CD4-positive, CD25-positive, alpha-beta regulatory T cell (primary cell): ENCODE measurements around the gene ZEB1. TPM values are rescaled to one million over a fixed set of nuclear protein-coding genes. Genes with fewer than 3 reads are reported as not detected.

Experiments
- ATAC-seq, 2 donors: fragments of 150-1000 bp; cut with Tn5 transposase; one replicate each; pipeline ENCODE4 v1.10.0; 2021; ENCODE audit warnings: low read depth in 2 of 2, moderate number of reproducible peaks in 2 of 2, moderate library complexity in 1 of 2
- DNase-seq, 3 donors: peaks; one replicate each; pipeline versions ENCODE4 v3.0.0 to v3.0.0-alpha.2; 2012 to 2022; ENCODE audit warnings: mixed read lengths in 1 of 3
- H3K27ac ChIP-seq: one replicate; pipeline ENCODE4 v1.7.0; 2013; ENCODE audit warnings: mild to moderate bottlenecking, low read length; ENCODE audit not compliant: insufficient read depth, poor library complexity, severe bottlenecking
- H3K27me3 ChIP-seq: one replicate; pipeline ENCODE4 v1.7.0; 2013; ENCODE audit warnings: low read length; ENCODE audit not compliant: control insufficient read depth, insufficient read depth
- H3K36me3 ChIP-seq: one replicate; pipeline ENCODE4 v1.7.0; 2013; ENCODE audit warnings: mild to moderate bottlenecking, low read length, moderate library complexity; ENCODE audit not compliant: control insufficient read depth, insufficient read depth
- H3K4me1 ChIP-seq: 2 replicates; pipeline ENCODE4 v1.7.0; 2013; ENCODE audit warnings: mild to moderate bottlenecking, low read length; ENCODE audit not compliant: insufficient read depth, control insufficient read depth, poor library complexity, severe bottlenecking
- H3K4me3 ChIP-seq: one replicate; pipeline ENCODE4 v1.7.0; 2013; ENCODE audit warnings: low read depth, mild to moderate bottlenecking, low read length, moderate library complexity
- H3K9me3 ChIP-seq, 2 experiments: 1 replicate in 1 of 2; 2 replicates in 1 of 2; pipeline ENCODE4 v1.7.0; 2013; ENCODE audit warnings: low read length in 2 of 2, mild to moderate bottlenecking in 1 of 2, moderate library complexity in 1 of 2; ENCODE audit not compliant: control insufficient read depth in 2 of 2
- H3K27ac Mint-ChIP-seq, 3 donors: one replicate each; pipeline ENCODE4 v1.8.0; 2020 to 2022; ENCODE audit warnings: mild to moderate bottlenecking in 3 of 3, mixed read lengths in 3 of 3, moderate library complexity in 2 of 3
- H3K27me3 Mint-ChIP-seq: one replicate; pipeline ENCODE4 v1.8.0; 2022; ENCODE audit warnings: mild to moderate bottlenecking, mixed read lengths
- H3K36me3 Mint-ChIP-seq: one replicate; pipeline ENCODE4 v1.8.0; 2020; ENCODE audit warnings: mixed read lengths
- H3K4me1 Mint-ChIP-seq, 4 donors: one replicate each; pipeline ENCODE4 v1.8.0; 2020 to 2022; ENCODE audit warnings: mixed read lengths in 4 of 4, mild to moderate bottlenecking in 1 of 4
- H3K4me3 Mint-ChIP-seq, 4 donors: one replicate each; pipeline ENCODE4 v1.8.0; 2020 to 2022; ENCODE audit warnings: mild to moderate bottlenecking in 4 of 4, mixed read lengths in 4 of 4, moderate library complexity in 3 of 4
- H3K9me3 Mint-ChIP-seq, 7 donors: one replicate each; pipeline ENCODE4 v1.8.0; 2020 to 2022; ENCODE audit warnings: mixed read lengths in 7 of 7, mild to moderate bottlenecking in 3 of 7, moderate library complexity in 2 of 7
- polyA plus RNA-seq, 4 donors: library from polyadenylated mRNA; unstranded; fragments of 300-500 nt; fragmentation: Illumina TruSeq; gene quantifications; one replicate each; pipeline ENCODE4 v1.2.3, GENCODE V29; 2021
- total RNA-seq: library from RNA; stranded (reverse); gene quantifications from one replicate; pipeline ENCODE4 v1.2.3, GENCODE V29; 2022

ZEB1 gene
- total and polyA plus RNA-seq, 5 donors from 2014 or later: 26.2 to 150 (median 30.8) TPM

GRCh38 chr10:31524460-31524859 is 205.4 kb downstream of the ZEB1 start:
- Histone ChIP-seq H3K9me3 (no peaks in the 10 kb centered on the region), H3K27me3 (no peaks in the 10 kb centered on the region), H3K27ac (no peak overlapping the region), H3K36me3 (peaks cover 78% of the 10 kb centered on the region), H3K4me1 (no peaks in the 10 kb centered on the region), H3K4me3 (no peak overlapping the region)
- H3K27ac Mint-ChIP-seq: peak overlapping the region in 1 of 3 donors; percentile 16
- DNase-seq (no peak), ATAC-seq (no peak)
- H3K9me3 Mint-ChIP-seq: peaks cover 0 to 4% (median 0%) of the 10 kb centered on the region in 7 donors
- peaks cover 0 to 9% (median 3%) of the 10 kb centered on the region in 4 donors for H3K4me1 Mint-ChIP-seq
- H3K36me3 Mint-ChIP-seq: peaks cover 70% of the 10 kb centered on the region
- H3K27me3 Mint-ChIP-seq: no peaks in the 10 kb centered on the region
- no peak overlapping the region for H3K4me3 Mint-ChIP-seq

GRCh38 chr10:31526178-31526577 is 207.2 kb downstream of the ZEB1 start:
- Histone ChIP-seq H3K27ac (no peak overlapping the region), H3K36me3 (peaks cover 62% of the 10 kb centered on the region), H3K4me3 (no peak overlapping the region), H3K4me1 (no peaks in the 10 kb centered on the region), H3K9me3 (no peaks in the 10 kb centered on the region), H3K27me3 (no peaks in the 10 kb centered on the region)
- no peak overlapping the region for H3K27ac Mint-ChIP-seq
- no peaks in the 10 kb centered on the region for H3K9me3 Mint-ChIP-seq
- H3K4me1 Mint-ChIP-seq: peaks cover 0 to 16% (median 6%) of the 10 kb centered on the region in 4 donors
- ATAC-seq (no peak), DNase-seq (no peak)
- H3K36me3 Mint-ChIP-seq: peaks cover 53% of the 10 kb centered on the region
- H3K27me3 Mint-ChIP-seq: no peaks in the 10 kb centered on the region
- no peak overlapping the region for H3K4me3 Mint-ChIP-seq

GRCh38 chr10:31526681-31527080 is 207.7 kb downstream of the ZEB1 start:
- Mint-ChIP-seq H3K36me3 (peaks cover 48% of the 10 kb centered on the region), H3K9me3 (no peaks in the 10 kb centered on the region), H3K27ac (peak overlapping the region in 2 of 3 donors; percentile 34 to 43), H3K4me1 (peaks cover 4 to 18% (median 7%) of the 10 kb centered on the region in 4 donors), H3K27me3 (no peaks in the 10 kb centered on the region), H3K4me3 (peak overlapping the region in 1 of 4 donors; percentile 16)
- H3K27me3 ChIP-seq: no peaks in the 10 kb centered on the region
- H3K4me3 ChIP-seq: no peak overlapping the region
- no peak for DNase-seq
- no peaks in the 10 kb centered on the region for H3K4me1 ChIP-seq
- ATAC-seq: no peak
- H3K36me3 ChIP-seq: peaks cover 57% of the 10 kb centered on the region
- no peaks in the 10 kb centered on the region for H3K9me3 ChIP-seq
- no peak overlapping the region for H3K27ac ChIP-seq

GRCh38 chr10:31528831-31529230 is 209.8 kb downstream of the ZEB1 start:
- DNase-seq: no peak
- Histone ChIP-seq H3K27me3 (no peaks in the 10 kb centered on the region), H3K4me3 (no peak overlapping the region), H3K27ac (no peak overlapping the region), H3K4me1 (no peaks in the 10 kb centered on the region), H3K36me3 (peaks cover 42% of the 10 kb centered on the region), H3K9me3 (no peaks in the 10 kb centered on the region)
- H3K4me1 Mint-ChIP-seq: peaks cover 3 to 16% (median 6%) of the 10 kb centered on the region in 4 donors
- no peaks in the 10 kb centered on the region for H3K27me3 Mint-ChIP-seq
- no peak overlapping the region for H3K4me3 Mint-ChIP-seq
- H3K9me3 Mint-ChIP-seq: peaks cover 0 to 6% (median 0%) of the 10 kb centered on the region in 7 donors
- H3K36me3 Mint-ChIP-seq: peaks cover 37% of the 10 kb centered on the region
- H3K27ac Mint-ChIP-seq: no peak overlapping the region
- ATAC-seq: no peak

GRCh38 chr10:31536302-31536701 is 217.3 kb downstream of the ZEB1 start:
- peaks cover 26% of the 10 kb centered on the region for H3K27me3 Mint-ChIP-seq
- H3K4me1 Mint-ChIP-seq: peaks cover 0 to 5% (median 2%) of the 10 kb centered on the region in 4 donors
- H3K4me1 ChIP-seq: no peaks in the 10 kb centered on the region
- H3K27me3 ChIP-seq: peaks cover 6% of the 10 kb centered on the region
- peaks cover 0 to 11% (median 0%) of the 10 kb centered on the region in 7 donors for H3K9me3 Mint-ChIP-seq
- DNase-seq: no peak
- H3K4me3 ChIP-seq: no peak overlapping the region
- no peaks in the 10 kb centered on the region for H3K36me3 ChIP-seq
- no peak overlapping the region for H3K27ac ChIP-seq
- no peak overlapping the region for H3K27ac Mint-ChIP-seq
- ATAC-seq: no peak
- no peaks in the 10 kb centered on the region for H3K9me3 ChIP-seq
- H3K4me3 Mint-ChIP-seq: no peak overlapping the region
- no peaks in the 10 kb centered on the region for H3K36me3 Mint-ChIP-seq

- Histone ChIP-seq H3K27ac (no peak overlapping the region), H3K27me3 (no peaks in the 10 kb centered on the region), H3K9me3 (no peaks in the 10 kb centered on the region), H3K36me3 (no peaks in the 10 kb centered on the region), H3K4me3 (no peak overlapping the region), H3K4me1 (no peaks in the 10 kb centered on the region)
- Mint-ChIP-seq H3K36me3 (peaks cover 5% of the 10 kb centered on the region), H3K27ac (no peak overlapping the region), H3K9me3 (peaks cover 0 to 7% (median 0%) of the 10 kb centered on the region in 7 donors), H3K4me3 (no peak overlapping the region), H3K27me3 (peaks cover 16% of the 10 kb centered on the region), H3K4me1 (no peaks in the 10 kb centered on the region)
- DNase-seq (no peak), ATAC-seq (no peak)
These were observed 230.9 kb downstream of the ZEB1 start for GRCh38 chr10:31549896-31550295.

- Mint-ChIP-seq H3K27me3 (peaks cover 16% of the 10 kb centered on the region), H3K27ac (no peak overlapping the region), H3K4me1 (no peaks in the 10 kb centered on the region), H3K36me3 (peaks cover 5% of the 10 kb centered on the region), H3K9me3 (peaks cover 3 to 26% (median 11%) of the 10 kb centered on the region in 7 donors), H3K4me3 (no peak overlapping the region)
- H3K36me3 ChIP-seq: no peaks in the 10 kb centered on the region
- DNase-seq (no peak), ATAC-seq (no peak)
- H3K4me3 ChIP-seq: no peak overlapping the region
- H3K4me1 ChIP-seq: no peaks in the 10 kb centered on the region
- H3K27me3 ChIP-seq: peaks cover 8% of the 10 kb centered on the region
- H3K27ac ChIP-seq: no peak overlapping the region
- H3K9me3 ChIP-seq: peaks cover 22 to 23% of the 10 kb centered on the region in 2 experiments
These were observed 235.5 kb downstream of the ZEB1 start for GRCh38 chr10:31554556-31554955.

- Mint-ChIP-seq H3K27ac (no peak overlapping the region), H3K4me3 (no peak overlapping the region), H3K9me3 (peaks cover 0 to 30% (median 19%) of the 10 kb centered on the region in 7 donors), H3K27me3 (peaks cover 18% of the 10 kb centered on the region), H3K36me3 (no peaks in the 10 kb centered on the region), H3K4me1 (no peaks in the 10 kb centered on the region)
- ATAC-seq (no peak), DNase-seq (no peak)
- no peaks in the 10 kb centered on the region for H3K4me1 ChIP-seq
- H3K36me3 ChIP-seq: no peaks in the 10 kb centered on the region
- H3K27me3 ChIP-seq: peaks cover 12% of the 10 kb centered on the region
- H3K27ac ChIP-seq: no peak overlapping the region
- no peak overlapping the region for H3K4me3 ChIP-seq
- H3K9me3 ChIP-seq: peaks cover 22 to 28% of the 10 kb centered on the region in 2 experiments
These were observed 238.8 kb downstream of the ZEB1 start for GRCh38 chr10:31557854-31558253.
